CD4-positive, alpha-beta T cell treated with Interferon alpha-2 for 1 hour (primary cell): Measurements from ENCODE around the gene ERCC1.
"Not testable (repeated sequence)": the region's sequence is repeated elsewhere in the genome, so short reads cannot be mapped to it uniquely, and the experiment has no call there.

Experiments used
- DNase-seq, 2 donors: peaks; one replicate each; pipeline ENCODE4 v3.0.0-alpha.2; 2020 to 2022

The ERCC1 gene

DNA sequence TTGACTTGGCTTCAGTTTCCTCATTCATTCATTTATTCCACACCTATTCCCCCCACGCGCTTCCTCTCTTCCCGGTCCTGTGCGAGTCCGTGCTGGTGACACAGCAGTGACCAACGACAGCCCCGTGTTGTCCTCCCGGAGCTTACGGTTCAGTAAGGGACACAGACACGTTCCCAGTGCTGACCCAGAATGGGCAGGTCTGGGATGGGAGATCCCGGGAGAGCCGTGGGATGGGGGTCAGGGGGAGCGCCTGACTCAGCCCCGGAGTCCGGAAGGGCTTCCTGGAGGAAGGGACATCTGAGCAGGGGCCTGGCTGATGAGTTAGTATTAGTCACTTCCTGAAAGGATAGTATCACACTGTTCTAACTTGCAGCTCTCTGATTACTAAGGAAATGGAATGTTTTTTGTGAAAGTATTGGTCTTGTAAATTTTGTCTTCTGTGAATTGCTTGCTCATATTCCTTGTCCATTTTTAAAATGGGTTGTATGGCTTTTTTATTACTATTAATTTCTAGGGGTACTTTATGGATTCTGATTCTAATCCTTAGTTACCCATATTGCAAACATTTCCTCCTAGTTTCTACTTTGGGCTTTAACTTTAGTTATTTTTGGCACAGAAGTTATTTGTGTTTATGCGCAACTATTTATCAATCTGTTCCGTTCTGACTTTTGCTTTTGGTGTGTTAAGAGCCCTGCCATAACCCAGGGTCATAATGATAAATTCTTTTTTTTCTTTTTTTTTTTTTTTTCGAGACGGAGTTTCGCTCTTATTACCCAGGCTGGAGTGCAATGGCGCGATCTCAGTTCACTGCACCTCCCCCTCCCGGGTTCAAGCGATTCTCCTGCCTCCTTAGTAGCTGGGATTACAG lies 708 bp upstream of the ERCC1 start:
- peak in 1 of 2 donors; percentile 44 for DNase-seq

- DNase-seq = peak in 1 of 2 donors; percentile 91
These were observed 606 bp downstream of the ERCC1 start for GRCh38 chr19:45423033-45423588.

GRCh38 chr19:45421947-45422498 lies 1.7 kb downstream of the ERCC1 start:
- DNase-seq = no peak

DNA sequence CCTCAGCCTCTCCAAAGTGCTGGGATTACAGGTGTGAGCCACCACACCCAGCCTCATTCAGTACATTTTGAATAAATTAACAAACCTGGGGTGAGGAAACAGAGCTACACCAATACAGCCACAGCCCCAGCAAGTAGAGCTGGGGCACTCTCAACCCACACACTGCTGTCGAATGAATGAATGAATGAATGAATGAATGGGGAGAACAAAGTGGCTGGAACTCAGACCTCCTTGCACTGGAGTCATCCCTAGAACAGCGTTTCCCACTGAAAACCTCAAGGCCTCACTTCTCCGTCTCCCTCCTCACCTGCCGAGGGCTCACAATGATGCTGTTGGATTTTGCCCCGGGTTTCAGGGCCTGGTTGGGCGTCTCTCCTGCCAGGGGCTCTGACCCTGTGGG lies 2.8 kb downstream of the ERCC1 start:
- no peak for DNase-seq

- no peak for DNase-seq
These were observed 3.4 kb downstream of the ERCC1 start for GRCh38 chr19:45420356-45420755.

GRCh38 chr19:45419895-45420294 lies 3.8 kb downstream of the ERCC1 start:
- DNase-seq = no peak

DNA sequence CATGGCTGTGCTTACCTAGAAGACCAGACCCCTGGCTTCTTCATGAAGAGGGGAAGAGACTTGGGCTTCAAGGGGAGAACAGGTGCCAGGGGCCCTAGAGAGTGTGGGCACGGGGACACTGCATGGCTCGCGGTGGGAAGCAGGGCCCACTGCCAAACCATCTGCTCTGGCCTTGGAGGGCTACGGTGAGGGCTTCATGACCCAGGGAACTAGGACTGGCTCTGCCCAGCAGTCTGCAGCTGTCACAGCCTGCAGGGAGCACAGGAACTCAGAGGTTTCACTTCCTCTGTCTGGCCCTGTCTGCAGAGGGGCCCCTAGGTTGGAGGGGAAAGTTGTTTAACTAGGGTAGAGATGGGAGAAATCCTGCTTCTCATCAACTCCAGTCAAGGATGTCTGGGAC lies 4.3 kb downstream of the ERCC1 start:
- peak; percentile 17 to 60 for DNase-seq

- no peak for DNase-seq
These were observed 4.9 kb downstream of the ERCC1 start for GRCh38 chr19:45418802-45419201.

DNA sequence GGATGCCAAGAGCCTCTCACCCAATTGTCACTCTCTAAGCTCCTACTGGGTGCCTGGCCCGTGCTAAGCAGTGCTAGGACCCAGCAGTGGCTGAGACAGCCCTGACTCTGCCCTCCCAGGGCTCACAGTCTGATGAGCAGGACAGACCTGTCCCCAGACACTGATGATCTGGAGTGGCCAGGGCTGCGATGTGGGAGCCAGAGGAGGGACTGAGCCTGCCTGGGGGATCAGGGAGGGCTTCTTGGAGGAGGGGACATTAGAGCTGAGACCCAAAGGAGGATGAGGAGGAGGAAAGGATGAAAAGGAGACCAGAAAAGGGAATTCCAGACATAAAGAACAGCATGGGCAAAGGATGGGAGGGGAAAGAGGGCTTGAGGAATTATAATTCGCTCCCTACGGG lies 6.6 kb downstream of the ERCC1 start:
- DNase-seq = no peak

DNA sequence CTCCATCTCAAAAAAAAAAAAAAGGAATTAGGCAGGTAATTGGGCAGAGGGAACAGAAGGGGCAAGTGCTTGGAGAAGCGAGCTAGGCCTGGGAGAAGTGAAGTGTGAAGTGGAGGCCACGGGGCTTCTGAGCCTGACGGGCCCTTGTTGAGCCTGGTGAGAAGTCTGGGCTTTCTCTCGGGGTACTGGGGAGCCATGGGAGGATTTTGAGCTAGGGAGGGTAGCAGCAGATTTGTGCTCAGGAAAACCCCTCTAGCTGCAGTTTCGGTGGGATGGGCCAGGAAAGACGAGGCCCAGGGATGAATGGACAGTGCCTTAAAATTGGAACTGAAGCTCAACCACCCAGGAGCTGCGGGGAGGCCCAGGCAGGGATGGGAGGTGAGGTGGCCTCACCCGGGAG lies 9.2 kb downstream of the ERCC1 start:
- no peak for DNase-seq

- DNase-seq = no peak
These were observed 10.2 kb downstream of the ERCC1 start for GRCh38 chr19:45413497-45413896.

- DNase-seq = not testable (repeated sequence)
These were observed 13.4 kb downstream of the ERCC1 start for GRCh38 chr19:45410330-45410729.

GRCh38 chr19:45409557-45409920 lies 14.2 kb downstream of the ERCC1 start:
- DNase-seq = no peak

DNA sequence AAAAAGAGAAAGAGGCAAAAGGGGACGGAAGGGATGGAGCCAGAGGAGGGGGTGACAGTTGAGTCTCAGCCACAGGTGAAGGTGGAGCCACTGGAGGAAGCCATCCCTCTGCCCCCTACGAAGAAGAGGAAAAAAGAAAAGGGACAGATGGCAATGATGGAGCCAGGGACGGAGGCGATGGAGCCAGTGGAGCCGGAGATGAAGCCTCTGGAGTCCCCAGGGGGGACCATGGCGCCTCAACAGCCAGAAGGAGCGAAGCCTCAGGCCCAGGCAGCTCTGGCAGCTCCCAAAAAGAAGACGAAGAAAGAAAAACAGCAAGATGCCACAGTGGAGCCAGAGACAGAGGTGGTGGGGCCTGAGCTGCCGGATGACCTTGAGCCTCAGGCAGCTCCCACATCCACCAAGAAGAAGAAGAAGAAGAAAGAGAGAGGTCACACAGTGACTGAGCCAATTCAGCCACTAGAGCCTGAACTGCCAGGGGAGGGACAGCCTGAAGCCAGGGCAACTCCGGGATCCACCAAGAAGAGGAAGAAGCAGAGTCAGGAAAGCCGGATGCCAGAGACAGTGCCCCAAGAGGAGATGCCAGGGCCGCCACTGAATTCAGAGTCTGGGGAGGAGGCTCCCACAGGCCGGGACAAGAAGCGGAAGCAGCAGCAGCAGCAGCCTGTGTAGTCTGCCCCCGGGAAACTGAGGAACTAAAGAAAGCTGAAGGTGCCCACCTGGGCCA lies 14.7 kb downstream of the ERCC1 start:
- no peak for DNase-seq

DNA sequence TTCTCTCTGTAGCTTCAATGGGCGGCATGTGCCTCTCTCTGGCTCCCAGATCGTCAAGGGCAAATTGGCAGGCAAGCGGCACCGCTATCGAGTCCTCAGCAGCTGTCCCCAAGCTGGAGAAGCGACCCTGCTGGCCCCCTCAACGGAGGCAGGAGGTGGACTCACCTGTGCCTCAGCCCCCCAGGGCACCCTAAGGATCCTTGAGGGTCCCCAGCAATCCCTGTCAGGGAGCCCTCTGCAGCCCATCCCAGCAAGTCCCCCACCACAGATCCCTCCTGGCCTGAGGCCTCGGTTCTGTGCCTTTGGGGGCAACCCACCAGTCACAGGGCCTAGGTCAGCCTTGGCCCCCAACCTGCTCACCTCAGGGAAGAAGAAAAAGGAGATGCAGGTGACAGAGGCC lies 15.6 kb downstream of the ERCC1 start:
- DNase-seq = no peak

DNA sequence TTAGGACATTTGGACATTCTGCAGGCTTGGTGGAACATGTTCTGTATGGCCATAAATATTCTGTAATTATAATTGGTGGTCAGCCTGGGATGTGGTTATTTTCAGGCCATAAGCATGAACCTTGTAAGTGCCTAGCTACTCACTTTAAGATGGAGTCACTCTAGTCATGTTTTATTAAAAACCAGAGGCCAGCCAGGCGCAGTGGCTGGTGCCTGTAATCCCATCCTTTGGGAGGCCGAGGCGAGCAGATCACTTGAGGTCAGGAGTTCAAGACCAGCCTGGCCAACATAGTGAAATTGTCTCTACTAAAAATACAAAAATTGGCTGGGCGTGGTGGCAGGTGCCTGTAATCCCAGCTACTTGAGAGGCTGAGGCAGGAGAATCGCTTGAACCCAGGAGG lies 16.1 kb downstream of the ERCC1 start:
- not testable (repeated sequence) for DNase-seq

DNA sequence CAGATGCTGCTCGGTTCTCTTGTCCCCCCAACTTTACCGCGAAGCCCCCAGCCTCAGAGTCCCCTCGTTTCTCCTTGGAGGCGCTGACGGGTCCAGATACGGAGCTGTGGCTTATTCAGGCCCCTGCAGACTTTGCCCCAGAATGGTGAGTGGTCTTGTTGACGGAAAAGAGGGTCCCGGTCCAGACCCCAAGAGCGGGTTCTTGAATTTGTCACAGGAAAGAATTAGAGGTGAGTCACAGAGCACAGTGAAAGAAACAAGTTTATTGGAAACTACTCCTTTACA lies 16.7 kb downstream of the ERCC1 start:
- no peak for DNase-seq

DNA sequence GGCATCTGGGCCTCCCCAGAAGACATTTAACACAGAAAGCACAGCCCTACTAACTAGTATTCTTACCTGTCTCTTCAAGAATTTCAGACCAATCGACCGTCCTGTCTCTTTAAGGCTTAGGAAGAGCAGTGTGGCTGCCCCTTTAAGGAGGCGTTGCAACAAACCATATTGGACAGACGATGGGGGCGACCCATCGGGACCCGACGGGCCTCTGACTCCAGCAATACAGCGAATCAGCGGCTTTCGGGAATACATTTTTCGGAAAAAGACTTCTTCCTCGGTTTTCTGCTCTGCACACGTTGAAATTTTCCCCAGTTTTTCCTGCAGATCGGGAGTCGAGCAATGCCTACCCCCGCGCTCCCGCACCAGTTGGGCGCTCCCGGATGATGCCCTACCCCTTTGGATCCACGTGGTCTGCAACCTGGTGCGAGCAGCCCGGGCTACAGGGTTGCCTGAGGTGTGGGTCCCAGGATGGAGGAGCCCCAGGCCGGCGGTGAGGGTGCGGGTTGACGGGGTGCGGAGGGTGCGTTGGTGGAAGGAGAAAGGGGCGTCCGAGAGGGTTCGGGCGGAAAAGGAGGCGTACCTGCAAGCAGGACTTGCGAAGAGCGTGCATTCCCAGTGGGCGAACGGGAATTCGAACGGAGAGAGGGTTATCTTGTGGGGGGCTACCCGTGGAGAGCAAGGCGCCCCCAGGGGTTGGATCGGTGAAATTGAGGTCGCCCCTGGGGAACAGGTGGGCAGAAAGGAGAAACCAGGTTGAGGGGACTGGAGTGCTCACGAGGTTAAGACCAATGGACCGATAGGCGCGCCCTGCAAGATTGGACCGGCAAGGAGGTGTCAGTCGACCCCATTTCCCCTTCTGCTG lies 17.3 kb downstream of the ERCC1 start, which contains the start of gene POLR1G:
Gene POLR1G, plus strand, starts transcription at position 419 of the 865 bp plus-strand sequence. Its CDS starts 53 bp downstream, at position 472.
- DNase-seq = peak; percentile 70 to 84

DNA sequence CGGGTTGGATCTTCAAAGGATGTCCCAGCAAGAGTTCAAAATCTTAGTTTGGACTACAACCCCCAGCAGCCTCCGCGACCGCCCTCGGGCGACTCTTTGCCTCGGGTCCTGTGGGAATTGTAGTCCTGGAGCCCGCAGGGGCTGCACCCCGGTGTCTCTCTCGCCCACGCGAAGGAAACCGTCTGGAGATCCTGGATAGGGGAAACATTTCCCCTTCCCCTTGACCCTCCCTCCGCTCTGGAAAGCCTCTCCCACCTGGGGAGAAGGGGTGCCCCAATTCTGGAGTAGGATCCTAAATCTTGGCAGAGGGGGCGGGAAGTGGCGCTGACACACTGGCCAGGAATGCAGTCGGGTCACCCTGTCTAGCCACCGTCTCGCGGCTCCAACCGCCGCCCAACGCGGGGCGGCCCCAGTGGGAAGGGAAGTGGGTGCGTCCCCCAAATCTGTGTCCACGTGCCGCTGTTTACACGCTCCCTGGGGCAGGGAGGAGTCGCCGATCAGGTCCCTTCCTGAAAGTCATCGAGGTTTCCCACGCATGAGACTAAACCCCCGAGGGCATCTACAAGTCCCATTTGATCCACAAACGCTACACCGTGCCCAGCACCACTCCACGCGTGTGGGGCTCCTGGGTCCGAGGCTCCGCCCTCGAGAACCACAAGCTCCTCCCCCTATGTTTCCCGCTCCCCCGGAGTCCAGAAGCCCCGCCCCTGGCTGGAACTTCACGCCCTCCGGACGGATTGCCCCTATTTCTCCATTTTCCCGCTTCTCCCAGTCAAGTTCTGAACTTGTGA lies 18.1 kb downstream of the ERCC1 start:
- DNase-seq = peak; percentile 85 to 87

- peak; percentile 42 to 58 for DNase-seq
These were observed 18.9 kb downstream of the ERCC1 start, which contains the start of gene PPP1R13L for GRCh38 chr19:45404557-45405434. TSS of gene PPP1R13L (minus strand) at chr19:45405069. CDS start at chr19:45398318, 6,751 bp downstream.
